ENCODE results near the gene NECTIN1.

The NECTIN1 gene

GRCh38 chr11:119755356-119756071 lies 26.5 kb upstream of the NECTIN1 start:
- DNase-seq = no peak

DNA sequence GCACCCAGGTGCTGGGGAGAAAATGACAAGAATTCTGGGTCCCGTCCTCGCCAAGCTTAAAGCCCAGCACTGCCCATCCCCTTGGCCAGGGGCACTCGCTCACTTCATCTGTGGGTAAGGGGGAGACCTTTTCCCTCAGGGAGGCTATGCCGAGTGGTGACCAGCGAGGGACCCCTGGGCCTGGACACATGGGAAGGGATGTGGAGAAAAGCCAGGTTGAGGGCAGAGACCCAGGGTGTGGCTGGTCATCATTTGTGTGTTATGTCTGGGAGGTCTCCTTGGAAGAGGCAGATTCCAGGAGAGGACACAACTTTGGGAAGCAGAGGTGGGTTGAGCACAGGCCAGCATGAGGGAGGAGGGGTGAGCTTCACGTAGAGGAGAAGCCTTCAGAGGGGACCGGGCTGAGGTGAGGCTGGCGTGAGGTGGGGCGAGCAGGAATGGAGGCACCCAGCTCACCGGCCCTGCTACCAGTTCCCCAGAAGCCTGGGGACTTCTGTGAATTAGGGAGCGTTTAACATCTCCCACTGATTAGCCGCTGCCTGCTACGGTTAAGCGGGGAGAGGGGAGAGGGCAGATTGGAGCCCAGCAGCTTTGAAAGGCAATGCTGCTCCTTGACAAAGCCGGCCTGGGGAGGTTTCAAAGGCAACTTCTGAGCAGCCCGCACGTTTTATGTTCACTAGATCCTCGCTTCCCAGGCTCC lies 25.8 kb upstream of the NECTIN1 start:
- DNase-seq = no peak

DNA sequence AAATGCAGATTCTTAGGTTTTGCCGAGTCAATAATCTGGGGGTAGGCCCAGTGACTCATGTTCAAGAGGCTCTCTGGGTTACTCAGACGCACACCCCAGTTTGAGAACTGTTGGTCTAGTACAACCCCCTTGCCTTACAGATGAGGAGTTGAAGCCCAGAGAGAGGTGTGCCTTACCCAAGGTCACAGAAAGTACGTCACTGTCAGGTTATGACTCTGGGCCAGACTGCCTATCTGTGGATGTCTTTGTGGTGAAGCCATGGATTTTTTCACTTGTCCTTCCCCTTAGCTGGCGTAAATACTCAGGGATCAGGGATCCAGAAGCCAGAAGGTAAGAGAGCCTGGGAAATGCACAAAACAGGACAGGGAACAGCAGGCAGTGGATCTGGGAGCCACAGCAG lies 25.2 kb upstream of the NECTIN1 start:
- no peak for DNase-seq

DNA sequence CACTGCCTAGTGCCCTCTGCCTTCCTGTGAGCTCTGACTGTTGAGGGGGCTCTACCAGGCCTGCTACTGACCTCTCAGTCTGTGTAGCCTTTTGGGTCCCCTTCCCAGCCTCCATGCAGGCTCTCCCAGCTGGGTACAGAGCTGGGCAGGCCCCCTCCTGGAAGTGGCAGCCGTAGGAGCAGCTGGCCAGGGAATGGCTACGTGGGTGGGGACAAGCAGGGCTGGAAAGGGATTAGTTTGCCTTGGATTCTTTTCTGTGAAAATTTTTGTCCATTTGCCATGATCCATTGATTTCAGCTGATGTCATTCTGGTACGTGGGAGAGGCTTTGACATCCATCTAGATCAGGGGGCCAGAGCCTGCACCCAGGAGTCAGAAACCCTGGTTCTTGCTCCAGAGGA lies 23.9 kb upstream of the NECTIN1 start:
- DNase-seq = no peak

DNA sequence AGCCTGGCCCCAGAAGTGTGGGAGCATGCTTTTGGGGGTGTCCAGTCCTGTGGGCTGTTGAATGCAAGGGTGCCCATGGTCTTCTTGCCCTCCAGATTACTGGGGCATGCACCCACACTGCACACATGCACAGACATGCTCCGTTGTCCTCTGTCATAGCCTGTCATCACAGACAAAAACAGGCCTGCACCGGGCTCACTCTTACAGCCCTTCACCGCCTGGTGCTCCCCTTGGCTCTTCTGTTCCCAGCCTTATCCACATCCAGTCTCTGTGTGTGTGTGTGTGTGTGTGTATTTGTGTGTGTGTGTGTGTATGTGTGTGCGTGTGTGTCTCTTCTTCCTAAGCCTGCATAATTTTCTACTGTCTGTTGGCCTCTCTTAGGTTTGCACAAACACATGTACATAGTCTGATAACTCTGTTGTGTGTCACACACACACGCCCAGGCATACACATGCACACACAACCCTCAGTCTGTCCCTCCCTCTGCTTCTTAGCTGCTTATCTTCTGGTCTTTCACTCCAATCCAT lies 23.4 kb upstream of the NECTIN1 start:
- DNase-seq = no peak

GRCh38 chr11:119750056-119750455 lies 21.1 kb upstream of the NECTIN1 start:
- no peak for DNase-seq

DNA sequence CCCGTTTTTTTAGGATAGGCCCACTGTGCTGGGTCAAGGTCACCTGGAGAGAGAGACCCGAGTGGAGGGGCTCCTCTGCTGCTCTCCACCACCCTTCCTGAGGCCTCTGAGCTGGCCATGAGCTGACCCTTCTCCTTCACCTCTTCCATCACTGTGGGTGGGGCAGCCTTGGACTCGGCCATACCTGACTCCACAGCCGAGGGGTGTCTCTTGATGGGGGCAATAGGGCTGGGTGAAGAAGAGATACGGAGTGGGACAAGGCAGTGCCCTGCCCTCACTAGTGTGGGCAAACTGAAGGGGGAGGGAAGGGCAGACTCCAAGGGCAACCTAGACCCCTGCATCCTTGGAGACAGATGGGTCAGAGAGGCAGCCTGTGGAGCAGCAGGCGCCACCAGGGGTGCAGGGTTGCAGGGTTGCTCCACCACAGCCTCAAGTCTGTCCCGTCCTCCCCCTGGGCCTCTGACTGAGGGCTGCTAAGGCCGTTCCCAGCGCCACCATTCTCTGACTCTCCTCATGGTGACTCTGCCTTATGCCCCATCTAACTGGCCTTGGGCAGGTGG lies 20.1 kb upstream of the NECTIN1 start:
- DNase-seq = no peak

- no peak for DNase-seq
Observed at GRCh38 chr11:119747868-119748660, 19.1 kb upstream of the NECTIN1 start.

DNA sequence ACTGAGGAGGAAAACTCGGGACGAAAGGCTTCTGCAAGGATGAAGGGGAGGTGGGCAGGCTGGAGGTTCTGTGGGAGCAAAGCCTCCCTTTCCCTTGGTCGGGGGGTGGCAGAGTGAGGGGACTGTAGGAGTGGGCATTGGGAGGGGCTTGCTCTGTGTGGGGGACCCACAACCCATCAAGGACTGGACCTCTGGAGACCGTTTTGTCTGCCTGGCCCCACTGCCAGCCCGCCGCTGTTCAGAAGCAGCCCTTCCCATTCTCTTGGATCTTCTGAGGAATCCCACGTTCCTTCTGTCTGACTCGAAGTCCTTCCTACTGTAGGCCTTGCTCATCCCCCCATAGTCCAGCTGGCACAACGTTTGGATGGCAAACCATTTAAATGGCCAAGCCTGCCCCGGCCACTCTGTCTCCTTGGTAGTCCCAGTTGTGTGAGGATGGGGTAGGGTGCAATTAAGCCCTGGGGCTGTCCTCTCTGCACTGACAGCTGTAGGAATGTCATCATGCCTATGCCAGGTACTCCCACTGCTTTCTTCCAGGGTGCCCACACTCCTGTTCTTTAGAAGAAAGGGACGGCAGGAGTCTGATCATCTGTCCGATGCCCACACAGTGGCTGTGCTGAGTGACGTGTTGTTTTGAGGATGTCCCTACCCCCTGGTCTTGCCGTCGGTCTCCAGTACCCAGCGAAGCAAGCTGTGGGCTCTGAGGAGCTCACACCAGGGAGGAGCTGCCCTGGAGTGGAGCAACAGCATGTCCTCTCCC lies 17.0 kb upstream of the NECTIN1 start:
- DNase-seq = no peak

DNA sequence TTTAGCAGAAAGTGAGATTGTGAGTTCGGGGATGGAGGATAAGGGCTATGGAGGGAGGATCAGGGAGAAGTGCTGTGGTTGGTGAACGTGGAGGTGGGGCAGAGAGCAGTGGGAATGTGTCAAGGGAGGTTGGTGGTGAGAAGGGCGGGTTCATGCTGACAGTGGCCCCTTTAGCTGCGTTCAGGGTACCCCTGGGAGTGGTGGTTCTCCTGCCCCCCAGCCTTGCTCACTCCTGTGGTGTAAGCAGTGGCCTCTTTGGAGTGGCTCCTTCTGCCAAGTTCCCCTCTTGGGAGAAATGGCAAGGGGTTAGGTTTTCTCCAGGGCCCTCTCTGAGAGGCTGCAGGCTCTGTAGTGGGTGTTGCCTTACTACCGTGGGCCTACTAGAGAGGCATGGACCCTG lies 16.1 kb upstream of the NECTIN1 start:
- no peak for DNase-seq

GRCh38 chr11:119744577-119744976 lies 15.6 kb upstream of the NECTIN1 start:
- no peak for DNase-seq

DNA sequence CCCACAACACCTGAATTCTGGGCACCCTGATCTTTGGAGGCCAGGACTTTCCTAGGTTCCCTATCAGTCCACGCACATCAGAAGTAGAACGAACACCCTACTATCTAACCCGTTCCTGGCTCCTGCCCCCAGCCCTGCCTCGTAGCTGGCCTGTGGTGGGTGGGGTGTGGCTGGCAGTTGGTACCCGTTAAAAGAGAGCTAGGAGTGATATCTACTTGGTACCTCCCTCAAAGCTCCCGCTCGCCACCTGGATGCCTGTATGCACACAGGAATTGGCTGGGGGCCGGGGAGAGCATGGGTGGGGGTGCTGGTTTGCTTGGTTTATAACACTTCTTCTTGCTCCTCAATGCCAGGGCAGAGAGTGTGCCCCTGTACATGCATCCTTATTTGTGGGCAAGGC lies 14.0 kb upstream of the NECTIN1 start:
- DNase-seq = no peak

DNA sequence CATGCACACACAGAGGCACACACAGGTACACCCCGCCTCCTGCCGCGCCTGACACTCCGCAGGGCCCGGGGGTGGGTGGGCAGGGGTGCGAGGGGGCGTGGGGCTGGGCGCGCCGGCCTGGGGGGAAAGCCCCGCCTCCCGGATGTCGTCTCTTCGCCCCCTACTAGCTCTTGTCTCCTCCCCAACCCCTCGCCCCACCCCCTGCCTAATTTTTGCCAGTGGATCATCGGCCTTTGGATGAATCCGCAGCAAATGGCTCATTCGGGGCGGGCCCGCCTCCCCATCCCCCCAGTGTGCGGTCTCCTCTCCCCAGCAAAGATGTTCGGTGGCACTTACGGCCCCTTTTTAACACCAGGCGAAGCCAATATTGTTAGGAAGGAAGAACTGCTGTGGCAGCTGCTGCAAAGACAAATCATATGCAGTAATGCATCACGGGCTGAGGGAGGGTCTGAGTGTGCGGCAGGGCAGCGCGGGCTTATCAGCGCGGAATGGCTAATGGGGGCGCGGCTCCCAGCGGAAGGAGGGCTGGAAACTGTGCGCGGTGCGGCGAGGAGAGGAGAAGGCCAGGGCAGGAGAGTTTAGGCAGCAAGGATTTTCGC lies 13.4 kb upstream of the NECTIN1 start:
- no peak for DNase-seq

DNA sequence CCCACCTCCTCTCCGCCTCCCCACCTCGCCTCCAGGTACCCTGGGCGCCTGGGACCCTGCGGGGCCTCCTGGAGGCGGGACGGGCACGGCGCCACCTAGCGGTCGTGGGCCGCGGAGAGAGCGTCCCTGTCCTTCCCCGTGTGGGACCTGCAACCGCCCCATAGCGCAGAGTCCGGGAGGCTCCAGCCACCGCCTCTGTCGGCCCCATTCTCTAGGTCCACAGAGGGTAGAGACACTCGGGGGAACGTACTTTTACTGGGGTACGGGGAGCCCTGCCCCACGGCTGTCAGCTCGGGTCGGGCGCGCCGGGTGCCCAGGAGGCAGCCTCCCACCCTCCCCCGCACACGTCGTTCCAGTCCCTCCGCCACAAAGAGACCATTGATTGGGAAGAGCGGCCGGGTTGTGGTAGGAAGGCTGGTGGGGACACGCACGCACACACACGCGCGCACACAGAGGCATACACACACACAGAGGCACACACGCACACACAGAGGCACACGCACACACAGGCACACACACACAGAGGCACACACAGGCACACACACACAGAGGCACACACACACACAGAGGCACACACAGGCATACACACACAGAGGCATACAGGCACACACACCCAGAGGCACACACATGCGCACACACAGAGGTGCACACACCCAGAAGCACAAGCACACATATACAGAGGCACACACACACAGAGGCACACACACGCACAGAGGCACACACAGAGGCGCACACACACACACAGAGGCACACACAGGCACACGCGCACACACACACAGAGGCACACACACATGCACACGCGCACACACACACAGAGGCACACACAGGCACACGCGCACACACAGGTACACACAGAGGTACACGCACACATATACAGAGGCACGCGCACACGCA lies 12.6 kb upstream of the NECTIN1 start:
- no peak for DNase-seq

GRCh38 chr11:119739975-119740374 lies 11.0 kb upstream of the NECTIN1 start:
- DNase-seq = no peak

DNA sequence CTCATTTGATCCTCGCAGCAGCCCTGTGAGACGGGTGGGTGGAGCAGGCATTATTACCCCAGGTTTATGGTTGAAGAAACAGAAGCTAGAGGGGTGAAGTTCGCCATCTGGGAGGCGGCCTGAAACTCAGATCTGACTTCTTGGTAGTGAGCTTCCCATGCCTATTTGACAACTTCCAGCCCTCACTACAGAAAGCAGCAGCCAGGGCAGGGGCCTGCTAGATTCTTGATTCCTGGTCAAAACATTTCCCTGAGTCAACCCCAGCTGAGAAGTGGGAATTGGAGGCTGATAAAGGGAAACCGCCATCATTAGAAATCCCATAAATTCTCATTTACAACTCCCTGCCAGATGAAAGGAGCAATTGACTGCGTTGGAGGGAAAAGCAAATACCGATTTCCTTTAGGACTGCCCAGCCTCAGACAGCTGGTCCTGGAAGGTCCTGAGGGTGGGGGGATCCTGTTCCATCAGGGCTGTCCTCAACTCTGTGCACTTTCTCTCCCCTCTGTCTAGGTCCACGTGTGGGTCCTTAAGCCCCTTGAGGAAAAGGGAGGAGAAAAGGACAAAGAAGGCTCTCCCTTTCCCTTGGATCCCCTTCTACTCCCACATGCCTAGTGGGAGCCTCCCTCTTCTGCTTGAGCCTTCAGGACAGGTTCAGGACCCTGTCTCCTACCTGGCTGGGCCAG lies 10.2 kb upstream of the NECTIN1 start:
- no peak for DNase-seq

- no peak for DNase-seq
Observed at GRCh38 chr11:119738059-119738439, 9.0 kb upstream of the NECTIN1 start.

DNA sequence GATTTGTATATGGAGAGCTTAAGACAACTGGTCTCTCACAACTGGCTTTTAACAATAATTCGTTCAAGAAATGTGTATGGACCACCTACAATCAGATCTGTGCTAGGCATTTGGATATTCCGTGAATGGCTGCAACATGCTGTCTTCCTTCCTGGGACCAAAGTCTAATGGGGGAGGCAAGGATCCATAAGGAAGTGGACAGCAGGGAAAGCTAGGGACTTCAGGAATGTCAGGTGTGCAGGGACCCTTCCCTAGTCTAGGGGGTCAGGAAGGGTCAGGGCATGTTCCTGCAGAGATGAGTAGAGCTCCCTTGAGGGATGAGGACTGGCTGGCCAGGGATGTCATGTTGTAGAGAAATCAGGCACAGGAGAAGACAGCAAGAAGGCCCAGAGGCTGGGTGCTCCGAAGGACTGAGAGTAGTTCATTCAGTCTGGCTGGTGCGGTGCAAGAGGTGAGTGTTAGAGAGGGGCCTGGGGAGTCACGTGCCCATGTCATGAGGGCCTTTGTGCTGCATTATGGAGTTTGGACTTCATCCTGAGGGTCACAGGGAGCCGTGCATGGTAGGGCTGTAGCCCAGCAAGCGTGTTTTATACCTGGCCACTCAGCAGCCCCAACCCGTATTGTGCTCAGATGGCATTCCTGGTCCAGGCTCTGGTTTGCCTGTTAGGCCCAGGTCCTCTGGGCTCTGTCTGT lies 8.5 kb upstream of the NECTIN1 start:
- DNase-seq = no peak

DNA sequence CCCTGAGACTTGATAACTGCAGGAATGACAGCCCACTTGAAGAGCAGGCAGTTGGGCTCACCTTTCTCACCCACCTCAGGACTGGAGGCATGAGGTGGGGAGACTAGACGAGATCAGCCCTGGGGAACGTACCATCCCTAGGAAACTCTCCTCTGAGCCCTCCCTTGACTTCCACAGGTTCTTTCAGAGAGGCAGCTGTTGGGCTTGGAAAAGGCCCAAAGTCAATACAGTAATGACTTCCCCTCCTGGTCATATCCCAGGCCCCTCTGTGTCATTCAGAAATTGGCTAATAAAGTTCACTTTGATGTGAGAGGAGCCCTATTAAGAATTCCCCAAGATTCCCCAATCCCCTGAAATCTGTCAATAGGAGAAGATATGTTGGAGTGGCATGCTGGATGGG lies 5.8 kb upstream of the NECTIN1 start:
- no peak for DNase-seq

All from DMS 273 treated with DMSO at 0.1 percent for 48 hours (cell line).